Measurements from ENCODE around the gene RNF4. TPM values are rescaled to one million over a fixed set of nuclear protein-coding genes. Genes with fewer than 3 reads are reported as not detected.
A peak's percentile ranks its signal among the peaks of the same experiment; 100 is the strongest.

Gene RNF4
- total RNA-seq, 2 donors from 2014 or later: 29.0 to 29.3 TPM

GRCh38 chr4:2442175-2442993 is 26.5 kb upstream of the RNF4 start:
- no peak for DNase-seq

GRCh38 chr4:2443061-2443730 is 25.7 kb upstream of the RNF4 start:
- peaks cover 4% of the 10 kb centered on the region for H3K4me1 ChIP-seq
- intact Hi-C loops (cut with DNase I): loop anchor here (10.0 kb wide), 1 partner anchor 228 kb away; no protein-coding TSS in a partner anchor
- H3K36me3 ChIP-seq (replicated peaks in 1 of 2; ENCODE audit: insufficient read depth in 1 of 2, low read depth in 2 of 2): no peaks in the 10 kb centered on the region
- 78 to 100% methylated on average over 1 to 18 of the region's 20 CpGs for WGBS, 2 donors
- H3K27me3 ChIP-seq: no peaks in the 10 kb centered on the region
- ATAC-seq (no peak), DNase-seq (peak in 1 of 4 donors; percentile 9)
- H3K4me3 ChIP-seq: no peak overlapping the region
- no peaks in the 10 kb centered on the region for H3K9me3 ChIP-seq
- TF ChIP-seq CTCF (IDR thresholded peaks at IDR 0.05): no peak
- TF ChIP-seq POLR2A (IDR thresholded peaks at IDR 0.05): no peak
- H3K27ac ChIP-seq: no peak overlapping the region

More at GRCh38 chr4:2442175-2442993, 26.5 kb upstream of the RNF4 start:
- Histone ChIP-seq H3K27me3 (no peaks in the 10 kb centered on the region), H3K4me1 (peaks cover 4% of the 10 kb centered on the region), H3K4me3 (no peak overlapping the region), H3K9me3 (no peaks in the 10 kb centered on the region), H3K27ac (no peak overlapping the region), H3K36me3 (replicated peaks in 1 of 2; ENCODE audit: insufficient read depth in 1 of 2, low read depth in 2 of 2) (no peaks in the 10 kb centered on the region)
- TF ChIP-seq CTCF (IDR thresholded peaks at IDR 0.05): no peak
- no peak for TF ChIP-seq POLR2A (IDR thresholded peaks at IDR 0.05)
- ATAC-seq: no peak
- intact Hi-C loops (cut with DNase I): loop anchor here (10.0 kb wide), 1 partner anchor 228 kb away; no protein-coding TSS in a partner anchor
- 67 to 68% methylated on average over 15 to 19 of the region's 20 CpGs for WGBS, 2 donors

- TF ChIP-seq POLR2A (IDR thresholded peaks at IDR 0.05) (no peak), CTCF (IDR thresholded peaks at IDR 0.05) (no peak)
- intact Hi-C loops (cut with DNase I): loop anchor here (10.0 kb wide), 1 partner anchor 229 kb away; no protein-coding TSS in a partner anchor
Observed at GRCh38 chr4:2443956-2444740, 24.8 kb upstream of the RNF4 start.

GRCh38 chr4:2445130-2445529 is 23.8 kb upstream of the RNF4 start:
- H3K4me3 ChIP-seq: no peak overlapping the region
- H3K9me3 ChIP-seq: no peaks in the 10 kb centered on the region
- ATAC-seq (no peak), DNase-seq (no peak)
- intact Hi-C loops (cut with DNase I): loop anchor here (10.0 kb wide), 1 partner anchor 230 kb away; no protein-coding TSS in a partner anchor
- H3K27ac ChIP-seq: no peak overlapping the region
- WGBS, 2 donors: 96 to 100% methylated on average over 1 to 9 of the region's 9 CpGs
- no peaks in the 10 kb centered on the region for H3K27me3 ChIP-seq
- H3K36me3 ChIP-seq (replicated peaks in 1 of 2; ENCODE audit: insufficient read depth in 1 of 2, low read depth in 2 of 2): no peaks in the 10 kb centered on the region
- H3K4me1 ChIP-seq: peaks cover 4% of the 10 kb centered on the region
- TF ChIP-seq POLR2A (IDR thresholded peaks at IDR 0.05) (no peak), CTCF (IDR thresholded peaks at IDR 0.05) (no peak)

More at GRCh38 chr4:2443956-2444740, 24.8 kb upstream of the RNF4 start:
- Histone ChIP-seq H3K36me3 (replicated peaks in 1 of 2; ENCODE audit: insufficient read depth in 1 of 2, low read depth in 2 of 2) (no peaks in the 10 kb centered on the region), H3K27me3 (no peaks in the 10 kb centered on the region), H3K27ac (no peak overlapping the region), H3K4me3 (no peak overlapping the region), H3K9me3 (no peaks in the 10 kb centered on the region), H3K4me1 (peaks cover 4% of the 10 kb centered on the region)
- WGBS, 2 donors: 81 to 86% methylated on average over 3 to 7 of the region's 7 CpGs
- no peak for ATAC-seq
- peak in 1 of 4 donors; percentile 9 for DNase-seq

All from body of pancreas (tissue), 4 donors.